GM10266 (cell line): ENCODE measurements around the gene CLOCK.

ENCODE experiments used
- DNase-seq: peaks from one replicate; pipeline ENCODE4 v3.0.0; 2012; ENCODE audit errors: extremely low spot score
- CTCF ChIP-seq: IDR thresholded peaks from 2 replicates; pipeline ENCODE4 v1.5.1; 2012; ENCODE audit warnings: mild to moderate bottlenecking, low read depth; ENCODE audit not compliant: control insufficient read depth, insufficient read depth; ENCODE audit errors: missing control alignments

Gene CLOCK

GRCh38 chr4:55503169-55503568 is 43.5 kb downstream of the CLOCK start:
- no peak for TF ChIP-seq CTCF
- DNase-seq = no peak

GRCh38 chr4:55500072-55500471 is 46.6 kb downstream of the CLOCK start:
- no peak for TF ChIP-seq CTCF
- no peak for DNase-seq

- DNase-seq = no peak
- TF ChIP-seq CTCF = no peak
Observed at GRCh38 chr4:55499495-55499894, 47.2 kb downstream of the CLOCK start.

- DNase-seq = no peak
- no peak for TF ChIP-seq CTCF
Observed at GRCh38 chr4:55498051-55498450, 48.7 kb downstream of the CLOCK start.

- DNase-seq = no peak
- no peak for TF ChIP-seq CTCF
Observed at GRCh38 chr4:55491486-55491885, 55.2 kb downstream of the CLOCK start.

- DNase-seq = no peak
- no peak for TF ChIP-seq CTCF
Observed at GRCh38 chr4:55488716-55489115, 58.0 kb downstream of the CLOCK start.

- TF ChIP-seq CTCF = no peak
- DNase-seq = no peak
Observed at GRCh38 chr4:55485821-55486220, 60.9 kb downstream of the CLOCK start.
